LNCAP (cell line): ENCODE results near the gene HMGB3.

Source experiments
- TF ChIP-seq, protein P1 (sequence below): fragments of 450-650 bp; IDR thresholded peaks from 2 replicates; pipeline ENCODE4 v1.5.1; 2017; ENCODE audit warnings: mild to moderate bottlenecking

HMGB3 gene

DNA sequence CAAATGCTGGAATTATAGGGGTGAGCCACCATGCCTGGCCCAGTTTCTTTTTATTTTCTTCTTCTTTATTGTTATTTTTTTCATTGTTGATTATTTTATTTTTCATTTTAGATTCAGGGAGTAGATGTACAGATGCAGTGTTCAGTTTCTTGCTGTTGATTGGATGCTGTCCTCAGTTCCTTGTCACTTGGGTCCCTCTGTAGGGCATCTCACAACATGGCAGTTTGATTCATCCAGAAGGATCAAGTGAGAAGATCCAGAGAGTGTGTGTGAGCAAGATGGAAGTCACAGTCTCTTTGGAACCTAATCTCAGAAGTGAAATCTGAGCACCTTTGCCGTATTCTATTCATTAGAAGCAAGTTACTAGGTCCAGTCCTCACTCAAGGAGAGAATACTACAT, 20.9 kb downstream of the HMGB3 start:
- TF ChIP-seq, protein P1, sequence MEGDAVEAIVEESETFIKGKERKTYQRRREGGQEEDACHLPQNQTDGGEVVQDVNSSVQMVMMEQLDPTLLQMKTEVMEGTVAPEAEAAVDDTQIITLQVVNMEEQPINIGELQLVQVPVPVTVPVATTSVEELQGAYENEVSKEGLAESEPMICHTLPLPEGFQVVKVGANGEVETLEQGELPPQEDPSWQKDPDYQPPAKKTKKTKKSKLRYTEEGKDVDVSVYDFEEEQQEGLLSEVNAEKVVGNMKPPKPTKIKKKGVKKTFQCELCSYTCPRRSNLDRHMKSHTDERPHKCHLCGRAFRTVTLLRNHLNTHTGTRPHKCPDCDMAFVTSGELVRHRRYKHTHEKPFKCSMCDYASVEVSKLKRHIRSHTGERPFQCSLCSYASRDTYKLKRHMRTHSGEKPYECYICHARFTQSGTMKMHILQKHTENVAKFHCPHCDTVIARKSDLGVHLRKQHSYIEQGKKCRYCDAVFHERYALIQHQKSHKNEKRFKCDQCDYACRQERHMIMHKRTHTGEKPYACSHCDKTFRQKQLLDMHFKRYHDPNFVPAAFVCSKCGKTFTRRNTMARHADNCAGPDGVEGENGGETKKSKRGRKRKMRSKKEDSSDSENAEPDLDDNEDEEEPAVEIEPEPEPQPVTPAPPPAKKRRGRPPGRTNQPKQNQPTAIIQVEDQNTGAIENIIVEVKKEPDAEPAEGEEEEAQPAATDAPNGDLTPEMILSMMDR: no peak

DNA sequence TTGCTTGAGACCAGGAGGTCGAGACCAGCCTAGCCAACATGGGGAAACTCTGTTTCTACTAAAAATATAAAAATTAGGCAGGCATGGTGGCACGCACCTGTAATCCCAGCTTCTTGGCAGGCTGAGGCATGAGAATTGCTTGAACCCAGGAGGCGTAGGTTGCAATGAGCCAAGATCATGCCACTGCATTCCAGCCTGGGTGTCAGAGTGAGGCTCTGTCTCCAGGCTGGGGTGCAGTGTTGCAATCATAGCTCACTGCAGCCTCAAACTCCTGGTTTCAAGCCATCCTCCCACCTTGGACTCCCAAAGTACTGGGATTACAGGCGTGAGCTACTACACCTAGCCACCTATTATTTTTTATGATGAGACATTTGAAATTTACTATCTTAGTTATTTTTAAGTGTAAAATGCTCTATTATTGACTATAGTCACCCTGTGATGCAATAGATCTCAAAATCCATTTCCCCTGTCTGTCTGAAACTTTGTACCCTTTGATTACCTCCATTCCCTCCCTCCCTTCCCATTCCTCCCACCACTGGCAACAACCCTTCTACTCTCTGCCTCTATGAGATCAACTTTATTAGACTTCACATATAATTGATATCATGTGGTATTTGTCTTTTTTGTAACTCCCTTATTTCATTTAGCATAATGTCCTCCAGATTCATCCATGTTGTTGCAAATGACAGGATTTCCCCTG, 23.4 kb downstream of the HMGB3 start:
- TF ChIP-seq, protein P1: no peak

DNA sequence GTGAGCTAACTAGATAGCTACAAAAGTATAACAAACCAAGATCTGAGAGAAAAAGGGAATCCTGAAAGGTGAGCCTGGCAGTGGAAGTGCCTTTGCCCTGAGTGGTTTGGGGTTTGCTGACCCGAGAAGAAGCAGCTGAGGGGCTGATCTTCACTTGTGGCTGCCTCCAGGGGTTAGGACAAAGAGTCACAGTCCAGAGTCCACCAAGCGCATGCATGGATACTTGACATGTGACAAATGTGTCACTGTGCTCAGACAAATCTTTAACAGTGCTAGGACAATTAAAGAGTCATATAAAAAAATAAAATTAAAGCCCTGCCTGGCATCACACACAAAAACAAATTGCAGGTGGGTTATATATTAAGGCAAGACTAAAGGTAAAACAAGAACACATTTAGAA, 26.4 kb downstream of the HMGB3 start:
- TF ChIP-seq, protein P1: no peak

DNA sequence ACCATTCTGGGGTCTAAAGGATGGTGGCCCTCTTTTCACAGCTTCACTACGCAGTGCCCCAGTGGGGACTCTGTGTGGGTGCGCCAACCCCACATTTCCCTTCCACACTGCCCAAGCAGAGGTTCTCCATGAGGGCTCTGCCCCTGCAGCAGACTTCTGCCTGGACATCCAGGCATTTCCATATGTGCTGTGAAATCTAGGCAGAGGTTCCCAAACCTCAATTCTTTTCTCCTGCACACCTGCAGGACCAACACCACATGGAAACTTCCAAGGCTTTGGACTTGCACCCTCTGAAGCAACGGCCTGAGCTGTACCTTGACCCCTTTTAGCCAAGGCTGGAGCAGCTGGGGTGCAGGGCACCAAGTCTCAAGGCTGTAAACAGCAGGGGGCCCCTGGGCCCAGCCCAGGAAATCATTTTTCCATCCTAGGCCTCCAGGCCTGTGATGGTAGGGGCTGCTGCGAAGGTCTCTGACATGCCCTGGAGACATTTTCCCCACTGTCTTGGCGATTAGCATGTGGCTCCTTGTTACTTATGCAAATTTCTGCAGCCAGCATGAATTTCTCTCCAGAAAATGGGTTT, 30.1 kb downstream of the HMGB3 start:
- TF ChIP-seq, protein P1: no peak

DNA sequence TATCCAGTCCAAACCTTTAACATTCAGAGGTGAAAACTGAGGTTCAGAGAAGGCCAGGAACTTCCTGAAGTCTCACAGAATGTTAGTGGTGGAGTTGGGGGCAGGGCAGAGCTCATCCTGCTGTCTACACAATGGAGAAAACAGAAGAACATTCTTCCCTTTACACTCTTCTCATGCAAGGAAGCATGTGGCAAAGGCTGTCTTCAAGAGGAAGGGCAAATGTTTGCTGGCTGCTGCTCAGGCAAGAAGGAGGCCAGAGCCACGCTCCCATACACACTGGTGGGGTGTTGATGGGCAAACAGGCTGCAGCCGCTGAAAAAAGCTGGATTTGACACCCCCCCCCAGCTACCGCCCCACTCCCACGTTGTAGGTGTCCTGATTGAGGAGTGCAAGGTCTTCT, 32.5 kb downstream of the HMGB3 start:
- TF ChIP-seq, protein P1: no peak

DNA sequence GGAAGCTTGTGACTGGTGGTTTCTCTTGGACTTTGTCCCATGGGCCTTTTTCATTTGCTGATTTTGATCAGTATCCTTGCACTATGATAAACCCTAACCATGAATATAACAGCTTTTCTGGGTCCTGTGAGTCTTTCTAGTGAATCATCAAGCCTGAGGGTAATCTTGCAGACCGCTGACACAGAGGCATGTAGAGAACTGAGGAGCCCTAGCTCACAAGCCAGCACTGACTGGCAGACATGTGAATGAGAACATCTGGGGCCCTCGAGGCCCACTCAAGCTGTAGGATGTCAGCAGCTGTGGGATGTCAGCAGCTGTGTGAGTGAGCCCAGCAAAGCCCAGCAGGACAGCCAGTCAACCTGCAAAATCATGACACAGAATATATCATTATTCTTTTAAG, 36.7 kb downstream of the HMGB3 start:
- TF ChIP-seq, protein P1: no peak

DNA sequence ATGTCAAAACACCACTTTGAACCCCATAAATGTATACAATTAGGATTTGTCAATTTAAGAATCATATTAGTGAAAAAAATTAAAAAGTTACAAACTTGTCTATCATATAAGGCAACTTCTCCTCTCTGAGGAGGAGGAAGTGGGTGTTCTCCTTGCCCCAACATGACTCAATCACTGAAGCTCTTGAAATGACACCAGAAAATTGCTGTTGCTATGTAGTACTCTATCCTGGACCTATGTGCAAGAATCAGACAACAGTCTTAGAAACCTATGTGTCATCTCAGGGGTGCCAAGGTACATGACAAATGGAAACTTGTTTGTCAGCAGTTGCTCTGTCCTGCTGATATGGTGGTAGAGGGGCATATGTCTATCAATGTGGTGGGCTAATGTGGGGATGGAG, 47.7 kb downstream of the HMGB3 start:
- TF ChIP-seq, protein P1: no peak
